Measurements from ENCODE around the gene CCNK.
A peak's percentile ranks its signal among the peaks of the same experiment; 100 is the strongest.

DNA sequence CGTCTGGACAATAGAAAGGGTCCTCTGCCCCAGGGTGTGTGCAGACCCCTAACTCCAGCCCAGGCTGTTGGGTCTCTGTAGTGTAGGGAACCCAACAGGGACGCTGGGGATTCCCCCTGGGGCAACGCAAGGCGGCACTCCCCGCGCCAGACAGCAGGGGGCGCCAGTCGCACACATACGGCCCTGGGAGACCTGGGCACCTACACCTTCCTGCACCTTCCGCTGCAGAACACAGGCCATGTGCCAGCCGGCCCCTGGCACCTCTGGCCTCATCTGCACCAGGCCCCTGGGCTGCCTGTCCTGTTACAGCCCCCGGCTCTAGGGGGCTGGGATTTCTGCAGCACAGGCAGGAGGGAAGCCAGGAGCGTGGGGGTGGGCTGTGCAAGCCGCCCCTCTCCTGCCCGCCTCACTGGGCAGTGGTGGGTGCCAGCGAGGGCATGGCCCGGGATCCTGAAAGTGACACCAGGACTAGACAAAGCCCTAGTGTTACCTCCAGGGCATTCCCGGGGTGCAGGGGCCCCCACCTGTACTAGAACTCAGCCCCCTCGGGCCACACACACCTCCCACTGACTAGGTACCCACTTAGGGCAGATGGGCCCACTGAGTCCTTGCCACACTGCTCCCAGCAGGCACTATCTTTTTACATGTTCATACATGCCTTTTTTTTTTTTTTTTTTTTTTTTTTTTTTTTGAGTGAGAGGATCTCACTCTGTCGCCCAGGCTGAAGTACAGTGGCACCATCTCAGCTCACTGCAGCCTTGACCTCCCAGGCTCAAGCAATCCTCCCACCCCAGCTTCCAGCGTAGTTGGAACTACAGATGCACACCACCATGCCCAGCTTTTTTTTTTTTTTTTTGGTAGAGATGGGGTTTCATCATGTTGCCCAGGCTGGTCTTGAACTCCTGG, 37.5 kb downstream of the CCNK start:
- TF ChIP-seq CTCF (IDR thresholded peaks at IDR 0.05; ENCODE audit: low read depth, low read length, poor library complexity, severe bottlenecking) (peak; percentile 88), EZH2phosphoT487 (IDR thresholded peaks at IDR 0.05; ENCODE audit: borderline replicate concordance, low read length) (no peak)
